Ishikawa (cell line): Measurements from ENCODE around the gene PROK1.

ENCODE experiments used
- CEBPB ChIP-seq: IDR thresholded peaks from 2 replicates; pipeline ENCODE4 v1.6.1; 2012
- CREB1 ChIP-seq: IDR thresholded peaks from 2 replicates; pipeline ENCODE4 v1.6.1; 2012; ENCODE audit warnings: low read depth
- EGR1 ChIP-seq: IDR thresholded peaks from 2 replicates; pipeline ENCODE4 v1.6.1; 2012
- EP300 ChIP-seq: IDR thresholded peaks from 2 replicates; pipeline ENCODE4 v1.6.1; 2012; ENCODE audit warnings: borderline replicate concordance
- FOXM1 ChIP-seq: IDR thresholded peaks from 2 replicates; pipeline ENCODE4 v1.6.1; 2012; ENCODE audit warnings: low read depth, borderline replicate concordance
- MAX ChIP-seq: IDR thresholded peaks from 2 replicates; pipeline ENCODE4 v1.6.1; 2012
- NFIC ChIP-seq: IDR thresholded peaks from 2 replicates; pipeline ENCODE4 v1.6.1; 2012
- RAD21 ChIP-seq: IDR thresholded peaks from 2 replicates; pipeline ENCODE4 v1.6.1; 2012; ENCODE audit warnings: low read depth
- TAF1 ChIP-seq: IDR thresholded peaks from 2 replicates; pipeline ENCODE4 v1.6.1; 2012; ENCODE audit warnings: low read depth, mild to moderate bottlenecking
- TCF12 ChIP-seq: IDR thresholded peaks from 2 replicates; pipeline ENCODE4 v1.6.1; 2012; ENCODE audit warnings: low read depth
- TEAD4 ChIP-seq: IDR thresholded peaks from 2 replicates; pipeline ENCODE4 v1.6.1; 2012
- USF1 ChIP-seq: IDR thresholded peaks from 2 replicates; pipeline ENCODE4 v1.6.1; 2012
- YY1 ChIP-seq: IDR thresholded peaks from 2 replicates; pipeline ENCODE4 v1.6.1; 2012; ENCODE audit warnings: low read depth
- ZBTB7A ChIP-seq: IDR thresholded peaks from 2 replicates; pipeline ENCODE4 v1.6.1; 2012; ENCODE audit warnings: low read depth
- TF ChIP-seq, protein P1 (sequence below): IDR thresholded peaks from 2 replicates; pipeline ENCODE4 v1.6.1; 2012; ENCODE audit warnings: low read depth, mild to moderate bottlenecking

Gene PROK1

DNA sequence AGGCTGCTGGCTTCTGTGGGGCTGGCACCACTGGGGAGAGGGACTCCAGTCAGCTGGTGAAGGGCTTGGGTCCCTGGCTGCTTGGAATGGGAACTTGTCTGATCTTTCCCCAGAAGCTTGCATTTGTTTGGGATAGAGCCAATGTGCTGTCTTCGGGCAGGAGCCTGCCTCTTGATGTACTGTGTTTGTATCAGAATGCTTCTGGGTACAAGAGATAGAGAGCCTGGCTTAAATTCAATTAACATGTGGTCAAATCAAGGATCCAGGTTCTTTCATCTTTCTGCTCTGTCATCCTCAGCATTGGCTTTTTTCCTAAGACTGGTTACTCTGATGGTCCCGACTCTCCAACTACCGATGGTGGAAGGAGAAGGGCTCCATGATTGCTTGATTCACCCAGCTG, 16.0 kb upstream of the PROK1 start:
- TF ChIP-seq CREB1 (no peak), CEBPB (no peak), MAX (no peak), ZBTB7A (no peak), TAF1 (no peak)

DNA sequence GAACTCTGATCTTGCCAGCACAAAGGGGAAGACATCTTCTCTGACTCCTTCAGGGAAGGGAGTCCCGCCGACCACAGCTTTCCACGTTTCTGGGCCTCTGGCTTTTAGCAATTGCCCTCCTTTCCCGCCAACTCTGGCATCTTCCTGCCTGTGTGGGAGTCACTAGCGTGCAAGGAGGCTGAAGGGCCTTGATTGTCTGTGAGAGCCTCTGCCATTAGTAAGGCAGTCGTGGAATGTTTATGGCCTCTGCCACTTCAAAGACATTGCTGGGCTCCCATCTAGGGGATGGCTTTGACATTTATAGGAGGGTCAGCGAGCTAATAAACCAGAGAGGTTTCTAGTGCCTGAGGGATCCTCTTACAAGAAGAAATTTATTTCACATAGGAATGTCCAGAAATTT, 14.3 kb upstream of the PROK1 start:
- TF ChIP-seq USF1 (no peak), MAX (no peak), RAD21 (no peak), CEBPB (no peak), YY1 (no peak), NFIC (no peak), EGR1 (no peak), TCF12 (no peak), ZBTB7A (no peak), TAF1 (no peak), TEAD4 (no peak), EP300 (no peak), CREB1 (no peak), FOXM1 (no peak)
- TF ChIP-seq, protein P1, sequence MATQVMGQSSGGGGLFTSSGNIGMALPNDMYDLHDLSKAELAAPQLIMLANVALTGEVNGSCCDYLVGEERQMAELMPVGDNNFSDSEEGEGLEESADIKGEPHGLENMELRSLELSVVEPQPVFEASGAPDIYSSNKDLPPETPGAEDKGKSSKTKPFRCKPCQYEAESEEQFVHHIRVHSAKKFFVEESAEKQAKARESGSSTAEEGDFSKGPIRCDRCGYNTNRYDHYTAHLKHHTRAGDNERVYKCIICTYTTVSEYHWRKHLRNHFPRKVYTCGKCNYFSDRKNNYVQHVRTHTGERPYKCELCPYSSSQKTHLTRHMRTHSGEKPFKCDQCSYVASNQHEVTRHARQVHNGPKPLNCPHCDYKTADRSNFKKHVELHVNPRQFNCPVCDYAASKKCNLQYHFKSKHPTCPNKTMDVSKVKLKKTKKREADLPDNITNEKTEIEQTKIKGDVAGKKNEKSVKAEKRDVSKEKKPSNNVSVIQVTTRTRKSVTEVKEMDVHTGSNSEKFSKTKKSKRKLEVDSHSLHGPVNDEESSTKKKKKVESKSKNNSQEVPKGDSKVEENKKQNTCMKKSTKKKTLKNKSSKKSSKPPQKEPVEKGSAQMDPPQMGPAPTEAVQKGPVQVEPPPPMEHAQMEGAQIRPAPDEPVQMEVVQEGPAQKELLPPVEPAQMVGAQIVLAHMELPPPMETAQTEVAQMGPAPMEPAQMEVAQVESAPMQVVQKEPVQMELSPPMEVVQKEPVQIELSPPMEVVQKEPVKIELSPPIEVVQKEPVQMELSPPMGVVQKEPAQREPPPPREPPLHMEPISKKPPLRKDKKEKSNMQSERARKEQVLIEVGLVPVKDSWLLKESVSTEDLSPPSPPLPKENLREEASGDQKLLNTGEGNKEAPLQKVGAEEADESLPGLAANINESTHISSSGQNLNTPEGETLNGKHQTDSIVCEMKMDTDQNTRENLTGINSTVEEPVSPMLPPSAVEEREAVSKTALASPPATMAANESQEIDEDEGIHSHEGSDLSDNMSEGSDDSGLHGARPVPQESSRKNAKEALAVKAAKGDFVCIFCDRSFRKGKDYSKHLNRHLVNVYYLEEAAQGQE: no peak

GRCh38 chr1:110438893-110439292, 12.1 kb upstream of the PROK1 start:
- no peak for TF ChIP-seq TAF1
- no peak for TF ChIP-seq EP300
- TF ChIP-seq FOXM1: no peak
- no peak for TF ChIP-seq MAX

- peak; percentile 73; the same call in 1 of the 2 replicates for TF ChIP-seq EP300
- TF ChIP-seq FOXM1: 0 out of 2 replicates have a peak, but pooled peaks have one; percentile 28
- peak; percentile 55; the same call in 1 of the 2 replicates for TF ChIP-seq TCF12
Observed at GRCh38 chr1:110439873-110440272, 11.1 kb upstream of the PROK1 start.

DNA sequence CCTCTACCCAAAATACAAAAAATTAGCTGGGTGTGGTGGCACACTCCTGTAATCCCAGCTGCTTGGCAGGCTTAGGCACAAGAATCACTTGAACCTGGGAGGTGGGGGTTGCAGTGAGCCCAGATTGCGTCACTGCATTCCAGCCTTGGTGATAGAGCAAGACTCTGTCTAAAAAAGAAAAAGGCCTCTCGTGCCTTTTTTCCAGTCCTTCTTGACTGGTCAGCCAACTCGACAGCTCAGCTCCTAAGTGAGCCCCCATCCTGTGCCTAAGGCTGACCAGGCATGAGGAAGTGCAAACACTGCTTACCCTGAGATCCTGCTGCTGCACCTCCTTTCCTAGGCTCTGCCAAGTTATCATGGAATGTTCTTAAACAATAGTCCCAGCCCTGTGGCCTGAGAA, 10.1 kb upstream of the PROK1 start:
- TF ChIP-seq ZBTB7A (no peak), YY1 (0 out of 2 replicates have a peak, but pooled peaks have one; percentile 24), USF1 (no peak), EP300 (peak; percentile 64), FOXM1 (0 out of 2 replicates have a peak, but pooled peaks have one; percentile 32), TAF1 (no peak), RAD21 (no peak), TEAD4 (peak; percentile 84), TCF12 (peak; percentile 64), NFIC (peak; percentile 42; the same call in 1 of the 2 replicates), EGR1 (no peak), CEBPB (peak; percentile 92), MAX (0 out of 2 replicates have a peak, but pooled peaks have one; percentile 12), CREB1 (no peak)
- TF ChIP-seq, protein P1: no peak

DNA sequence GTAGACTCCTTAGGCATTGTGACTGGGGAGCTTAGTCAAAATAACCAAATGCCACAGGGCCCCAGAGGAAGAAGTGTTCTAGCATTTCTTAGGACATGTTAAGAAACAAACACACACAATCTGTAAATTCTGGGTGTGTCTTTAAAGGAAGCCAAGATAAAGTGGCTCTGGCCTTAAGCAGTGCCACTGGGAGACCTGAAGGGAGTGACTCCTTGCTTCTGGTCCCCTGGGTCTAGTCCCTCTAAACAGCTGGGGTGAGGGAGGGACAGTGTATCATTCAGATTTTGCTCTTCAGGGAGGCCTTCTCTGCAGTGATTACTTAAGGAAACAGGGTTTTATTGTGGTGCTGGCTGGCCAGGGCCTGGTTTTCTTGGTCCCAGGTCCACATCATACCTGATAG, 9.1 kb upstream of the PROK1 start:
- TF ChIP-seq EP300 (no peak), TAF1 (no peak), CEBPB (no peak), TCF12 (no peak), CREB1 (no peak), ZBTB7A (no peak), YY1 (no peak), TEAD4 (no peak), RAD21 (no peak), FOXM1 (no peak), MAX (no peak), NFIC (no peak), USF1 (no peak), EGR1 (no peak)
- TF ChIP-seq, protein P1: no peak
